SK-N-SH (cell line): ENCODE data around the gene ELP4.
A peak's percentile ranks its signal among the peaks of the same experiment; 100 is the strongest.

Experiments used
- CHD2 ChIP-seq: fragments of 150-350 bp; IDR thresholded peaks from 2 replicates; pipeline ENCODE4 v1.6.1; 2018; ENCODE audit warnings: low read length; ENCODE audit not compliant: partially characterized antibody
- CTCF ChIP-seq: fragments of 200-600 bp; sonication (generic); IDR thresholded peaks from 2 replicates; pipeline ENCODE4 v1.6.1; 2017; ENCODE audit warnings: antibody characterized with exemption, mild to moderate bottlenecking, moderate library complexity
- EP300 ChIP-seq, 2 experiments: IDR thresholded peaks; 2 replicates each; pipeline versions ENCODE4 v1.4.0 to v1.6.1; 2012; ENCODE audit warnings: borderline replicate concordance in 1 of 2, low read depth in 1 of 2, low read length in 1 of 2
- EZH2phosphoT487 ChIP-seq: fragments of 200-600 bp; sonication (generic); IDR thresholded peaks from 2 replicates; pipeline ENCODE4 v1.6.1; 2017; ENCODE audit warnings: low read depth, mixed run types, mild to moderate bottlenecking, antibody characterized with exemption, moderate library complexity, borderline replicate concordance
- FOXM1 ChIP-seq: IDR thresholded peaks from 2 replicates; pipeline ENCODE4 v1.4.0; 2012; ENCODE audit warnings: low read depth, mild to moderate bottlenecking
- GABPA ChIP-seq: IDR thresholded peaks from 2 replicates; pipeline ENCODE4 v1.4.0; 2012; ENCODE audit warnings: low read depth, mild to moderate bottlenecking
- IRF3 ChIP-seq: fragments of 150-350 bp; IDR thresholded peaks from 2 replicates; pipeline ENCODE4 v1.6.1; 2016; ENCODE audit warnings: mild to moderate bottlenecking, low read depth, low read length
- MXI1 ChIP-seq: IDR thresholded peaks from 2 replicates; pipeline ENCODE4 v1.6.1; 2012; ENCODE audit warnings: mild to moderate bottlenecking, low read depth, low read length, improper control_type of control experiment
- NFIC ChIP-seq: IDR thresholded peaks from 2 replicates; pipeline ENCODE4 v1.4.0; 2012; ENCODE audit warnings: borderline replicate concordance
- POLR2AphosphoS5 ChIP-seq: IDR thresholded peaks from 2 replicates; pipeline ENCODE4 v1.6.1; 2012; ENCODE audit warnings: low read depth, low read length
- REST ChIP-seq: IDR thresholded peaks from 2 replicates; pipeline ENCODE4 v1.6.1; 2012; ENCODE audit warnings: mild to moderate bottlenecking, low read depth, low read length, moderate library complexity
- TAF1 ChIP-seq: IDR thresholded peaks from 2 replicates; pipeline ENCODE4 v1.6.1; 2012; ENCODE audit warnings: low read depth, mild to moderate bottlenecking, low read length, moderate library complexity, borderline replicate concordance
- USF2 ChIP-seq: fragments of 150-350 bp; IDR thresholded peaks from 2 replicates; pipeline ENCODE4 v1.6.1; 2017; ENCODE audit warnings: antibody characterized with exemption, low read length, low read depth, borderline replicate concordance
- YY1 ChIP-seq: IDR thresholded peaks from 2 replicates; pipeline ENCODE4 v1.4.0; 2012; ENCODE audit warnings: low read depth, mild to moderate bottlenecking

- no peak for TF ChIP-seq MXI1
- TF ChIP-seq CTCF = no peak
- no peak for TF ChIP-seq REST
- TF ChIP-seq POLR2AphosphoS5 = peak; percentile 42; the same call in 1 of the 2 replicates
- no peak for TF ChIP-seq USF2
- TF ChIP-seq YY1 = peak; percentile 55; the same call in 1 of the 2 replicates
- TF ChIP-seq FOXM1 = no peak
- TF ChIP-seq CHD2 = no peak
- peak in 1 of 2 experiments; percentile 69; a peak in 1 of 4 replicates for TF ChIP-seq EP300 (IDR thresholded peaks at IDR 0.05; ENCODE audit: borderline replicate concordance in 1 of 2, low read depth in 1 of 2, low read length in 1 of 2)
- TF ChIP-seq GABPA = no peak
- TF ChIP-seq EZH2phosphoT487 = no peak
- TF ChIP-seq TAF1 = no peak
- TF ChIP-seq NFIC = peak; percentile 81
- TF ChIP-seq IRF3 = no peak
These were observed 136.2 kb downstream of the ELP4 start for GRCh38 chr11:31645747-31646146.
